NCI-H2029 (cell line): ENCODE results near the gene LNX1.
A peak's percentile ranks its signal among the peaks of the same experiment; 100 is the strongest.

Experiments
- DNase-seq: peaks from one replicate; lab custom pipeline; 2025; lab: John Stamatoyannopoulos, UW

LNX1 gene

DNA sequence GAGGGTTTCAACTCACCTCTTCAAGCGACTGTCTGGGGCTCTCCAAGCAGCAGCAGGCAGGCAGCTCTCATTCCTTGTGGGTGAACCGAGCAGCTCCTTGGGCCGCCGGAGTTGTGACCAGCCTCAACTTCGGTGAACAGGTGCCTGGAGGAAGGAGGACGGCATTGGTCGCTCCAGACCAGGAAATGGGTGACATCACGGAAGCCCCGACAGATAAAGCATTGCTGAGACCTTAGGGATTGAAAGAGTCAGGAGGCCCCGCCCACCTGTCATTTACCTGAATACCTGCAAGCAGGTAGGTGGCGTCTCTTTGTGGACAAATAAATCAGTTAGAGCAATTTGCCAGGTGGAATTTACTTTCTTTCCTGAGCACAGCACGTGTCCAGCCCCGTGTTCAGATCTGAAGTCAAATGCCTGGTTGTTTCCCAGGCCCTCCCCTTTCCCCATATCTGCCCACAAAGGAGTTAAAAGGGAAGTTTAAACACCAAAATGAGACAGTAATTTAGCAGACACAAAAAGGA, at the start of gene LNX1:
Gene LNX1, minus strand, starts transcription at position 115 of the 521 bp plus-strand sequence. CDS start 17,484 bp downstream, outside the sequence.
- peak; percentile 95 for DNase-seq

DNA sequence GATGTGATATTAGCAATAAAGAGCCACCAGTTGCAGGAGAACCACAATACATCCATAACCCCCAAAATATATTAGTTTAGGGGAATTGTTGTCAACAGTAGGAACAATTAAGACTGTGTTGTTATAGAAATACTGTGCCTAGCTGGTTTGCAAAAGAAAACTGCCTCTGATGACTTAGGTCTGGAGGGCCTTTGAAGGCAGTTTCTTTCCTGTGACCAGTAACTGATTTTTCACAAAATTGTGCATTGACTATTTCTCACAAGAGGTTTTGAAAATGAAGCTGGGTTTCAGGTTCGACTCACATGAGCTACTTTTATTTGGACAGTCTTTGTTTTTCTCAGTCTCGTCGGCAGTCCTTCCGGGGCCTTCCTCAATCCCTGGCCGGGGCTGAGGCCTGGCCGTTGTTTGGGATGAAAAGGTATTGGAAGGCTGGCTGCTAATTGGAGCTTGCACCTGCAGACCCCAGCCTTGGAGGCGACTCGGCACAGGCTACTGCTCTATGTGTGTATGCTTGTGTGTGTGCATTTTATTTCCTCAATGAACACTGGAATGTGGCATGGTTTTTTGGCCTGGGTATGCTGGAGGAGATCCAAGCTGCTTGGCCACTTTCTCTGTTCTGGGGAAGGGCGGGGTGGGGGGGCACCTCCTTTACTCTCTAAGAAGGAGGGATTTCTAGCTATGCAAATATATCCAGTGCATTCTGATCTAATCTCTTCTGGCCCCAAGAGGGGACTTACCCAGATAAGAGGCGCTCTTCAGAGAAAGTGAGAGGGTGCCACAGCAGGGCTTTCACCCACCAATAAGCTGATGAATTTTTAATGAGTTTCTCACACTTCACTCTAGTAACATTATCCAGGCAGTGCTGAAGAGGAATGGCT, 49.5 kb upstream of the LNX1 start:
- peak; percentile 76 for DNase-seq

DNA sequence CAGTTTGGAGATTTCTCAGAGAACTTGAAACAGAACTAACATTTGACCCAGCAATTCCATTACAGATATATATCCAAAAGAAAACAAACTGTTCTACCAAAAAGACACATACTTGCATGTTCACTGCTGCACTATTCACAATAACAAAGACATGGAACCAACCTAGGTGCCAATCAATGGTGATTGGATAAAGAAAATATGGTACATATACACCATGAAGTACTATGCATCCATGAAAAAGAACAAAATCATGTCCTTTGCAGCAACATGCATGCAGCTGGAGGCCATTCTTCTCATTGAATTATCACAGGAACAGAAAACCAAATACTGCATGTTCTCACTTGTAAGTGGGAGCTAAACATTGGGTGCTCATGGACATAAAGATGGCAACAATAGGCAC, 47.6 kb upstream of the LNX1 start:
- no peak for DNase-seq

DNA sequence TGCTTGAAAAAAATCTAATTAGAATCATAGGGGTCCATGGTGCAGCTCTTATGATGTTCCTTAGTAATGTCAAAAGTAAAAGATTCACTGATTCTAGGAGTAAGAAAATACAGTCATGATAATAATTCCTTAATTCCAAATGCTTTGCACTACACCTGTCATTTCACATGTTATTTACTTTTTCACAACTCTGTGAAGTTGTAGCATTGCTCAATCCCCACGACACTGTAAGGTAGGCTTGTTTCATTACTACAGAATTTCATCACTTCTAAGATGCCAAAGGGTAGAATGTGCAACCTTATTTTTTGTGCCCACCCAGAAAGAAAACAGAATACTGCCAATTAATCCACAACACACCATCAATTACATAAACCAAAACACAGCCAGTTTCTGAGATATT, 46.1 kb upstream of the LNX1 start:
- no peak for DNase-seq

DNA sequence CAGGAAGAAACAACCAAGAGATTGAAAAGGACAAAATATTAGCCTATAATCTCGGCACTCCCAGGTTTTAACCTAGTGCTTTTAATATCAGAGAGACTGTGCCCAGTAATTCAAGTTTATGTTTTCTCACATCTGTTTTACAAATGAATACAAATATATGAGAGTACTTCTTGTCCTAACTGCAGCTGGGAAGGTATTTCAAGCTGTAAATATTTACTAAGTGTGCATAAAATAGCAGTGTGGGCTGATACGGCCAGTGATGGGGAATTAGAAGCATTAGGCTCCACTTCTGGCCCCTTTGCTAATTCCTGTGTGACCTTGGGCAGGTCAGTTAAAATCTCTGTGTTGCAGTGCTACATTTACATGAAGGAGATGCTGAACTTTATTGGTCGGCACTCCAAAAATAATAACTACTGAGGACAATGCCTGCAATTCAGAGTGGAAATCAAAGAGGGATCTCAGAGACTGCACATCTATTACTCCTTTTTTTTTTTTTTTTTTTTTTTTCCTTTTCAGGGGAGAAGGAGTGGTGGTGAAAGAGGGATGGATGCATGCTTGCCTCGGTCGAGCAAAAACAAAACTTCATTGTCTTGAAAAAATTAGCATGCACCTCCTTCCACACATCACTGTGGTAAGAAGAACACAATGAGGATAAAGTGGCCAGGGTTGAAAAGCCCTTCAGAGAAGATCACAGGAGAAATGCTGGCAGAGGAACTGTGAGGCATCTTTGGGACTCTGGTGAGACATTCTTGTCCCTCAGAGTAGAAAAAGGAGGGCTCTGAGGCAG, 44.6 kb upstream of the LNX1 start:
- no peak for DNase-seq

DNA sequence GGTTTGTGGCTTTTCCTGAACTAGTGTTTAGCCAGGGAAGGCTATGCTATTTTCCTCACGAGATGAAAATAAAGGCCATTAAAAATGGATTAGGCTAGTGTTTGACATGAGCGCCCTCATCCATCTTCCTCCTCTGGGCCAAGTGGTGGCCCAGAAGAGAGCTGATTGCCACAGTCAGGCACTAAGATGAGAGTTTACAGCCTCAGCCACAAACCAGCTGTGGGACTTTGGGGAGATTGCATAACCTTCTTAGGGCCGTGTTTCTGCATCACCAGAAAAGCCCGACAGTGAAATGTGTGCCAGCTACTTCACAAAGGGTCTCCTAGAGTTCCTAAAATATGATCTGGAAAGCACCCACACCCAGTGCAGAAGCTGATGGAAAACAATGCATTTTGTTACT, 42.3 kb upstream of the LNX1 start:
- DNase-seq, result no peak

DNA sequence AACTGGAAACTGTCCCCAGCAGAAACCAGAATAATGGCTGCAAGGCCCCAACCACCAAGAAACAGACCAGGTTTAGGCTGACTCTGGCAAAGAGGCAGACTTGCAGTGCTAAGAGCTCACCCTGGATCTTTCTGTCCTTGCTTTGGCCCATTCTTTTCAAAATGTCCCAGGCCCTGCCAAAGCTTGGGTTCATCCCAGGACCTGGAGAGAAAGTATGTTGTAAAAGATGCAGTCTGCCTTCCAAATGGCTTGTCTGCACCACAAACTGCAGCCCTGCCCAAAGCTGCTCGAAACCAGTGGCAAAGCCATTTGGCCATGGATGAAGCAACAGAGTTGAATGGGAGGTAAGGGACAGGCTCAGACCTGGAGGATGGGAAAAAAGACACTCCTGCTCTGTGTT, 38.0 kb upstream of the LNX1 start:
- no peak for DNase-seq

DNA sequence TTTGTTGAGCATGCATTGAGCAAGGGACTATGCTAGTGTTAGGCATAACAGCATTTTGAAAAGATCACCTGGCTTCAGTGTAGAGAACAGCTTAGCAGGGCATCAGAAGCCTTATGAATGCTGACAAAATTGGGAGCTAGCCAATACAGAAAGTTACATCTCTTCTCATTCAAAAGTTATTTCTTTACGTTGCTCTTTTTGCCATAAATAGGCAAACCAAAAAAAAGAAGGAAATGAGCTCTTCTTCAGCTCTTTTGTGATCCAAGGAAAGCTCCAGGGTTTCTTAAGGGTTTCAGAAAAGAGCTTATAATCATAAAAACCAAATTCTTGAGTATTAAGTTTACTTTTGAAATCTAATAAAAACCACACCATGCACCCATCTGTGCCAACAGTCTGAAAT, 35.2 kb upstream of the LNX1 start:
- no peak for DNase-seq

DNA sequence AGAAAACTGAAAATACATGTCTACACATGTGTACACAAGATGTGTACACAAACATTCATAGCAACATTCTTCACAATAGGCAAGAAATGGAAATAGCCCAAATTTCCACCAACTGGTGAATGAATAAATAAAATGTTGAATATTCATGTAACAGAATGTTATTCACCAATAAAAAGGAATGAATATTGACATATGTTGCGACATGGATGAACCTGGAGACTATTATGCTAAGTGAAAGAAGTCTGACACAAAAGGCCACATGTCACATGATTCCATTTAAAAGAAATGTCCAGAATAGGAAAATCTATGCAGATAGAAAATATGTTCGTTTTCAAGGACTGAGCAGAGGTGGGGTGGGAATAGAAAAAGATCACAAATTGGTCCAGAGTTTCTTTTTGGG, 34.6 kb upstream of the LNX1 start:
- DNase-seq, result no peak

DNA sequence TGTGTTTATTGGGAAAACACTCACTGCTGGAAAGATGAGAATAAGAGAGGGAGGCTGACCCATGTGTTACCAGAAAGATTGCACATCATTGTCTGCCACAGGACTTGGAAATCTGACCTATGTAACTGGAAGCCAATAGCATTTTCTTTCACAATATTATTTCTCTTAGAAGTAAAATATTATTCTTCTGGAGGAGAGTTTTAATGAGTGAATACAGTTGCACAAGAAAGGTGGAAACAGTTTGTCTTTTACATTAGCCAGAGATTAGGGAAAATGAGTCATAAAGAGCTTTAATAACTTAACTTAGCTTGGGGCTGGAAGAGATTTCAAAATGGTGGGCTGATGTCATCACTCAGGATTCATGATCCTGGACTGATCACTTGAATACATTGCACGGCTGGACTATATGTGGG, 31.5 kb upstream of the LNX1 start:
- DNase-seq, result no peak

DNA sequence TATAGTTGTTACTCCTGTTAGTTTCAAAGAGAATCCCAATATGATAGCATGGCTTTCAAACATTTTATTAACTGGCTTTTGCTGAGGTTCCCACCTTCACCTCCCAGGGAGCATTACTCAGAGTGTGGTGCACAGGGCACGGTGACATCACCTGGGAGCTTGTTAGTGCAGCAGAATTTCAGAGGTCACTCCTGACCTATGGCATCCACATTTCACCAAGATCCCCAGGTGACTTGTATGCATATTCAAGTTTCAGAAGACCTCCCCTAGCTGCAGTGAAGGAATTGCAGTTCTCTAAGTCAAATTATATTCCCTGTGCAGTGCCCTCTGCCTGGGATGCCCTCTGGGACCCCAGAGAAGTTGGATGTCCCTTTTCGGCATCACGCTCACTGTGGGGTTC, 29.7 kb upstream of the LNX1 start:
- no peak for DNase-seq

DNA sequence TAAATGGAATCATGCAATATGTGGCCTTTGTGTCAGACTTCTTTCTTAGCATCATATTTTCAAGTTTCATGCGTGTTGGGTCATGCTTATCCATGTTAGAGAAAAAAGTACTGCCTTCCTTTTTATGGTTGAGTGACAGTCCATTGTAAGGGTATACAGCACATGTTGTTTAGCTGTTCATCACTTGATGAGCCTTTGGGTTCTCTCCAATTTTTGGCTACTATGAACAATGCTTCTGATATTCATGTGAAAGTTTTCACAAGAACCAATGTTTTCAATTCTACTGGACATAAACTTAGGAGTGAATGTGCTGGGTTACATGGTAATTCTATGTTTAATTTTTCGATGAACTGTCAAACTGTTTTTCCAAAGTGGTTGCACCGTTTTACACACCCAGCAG, 28.1 kb upstream of the LNX1 start:
- no peak for DNase-seq

DNA sequence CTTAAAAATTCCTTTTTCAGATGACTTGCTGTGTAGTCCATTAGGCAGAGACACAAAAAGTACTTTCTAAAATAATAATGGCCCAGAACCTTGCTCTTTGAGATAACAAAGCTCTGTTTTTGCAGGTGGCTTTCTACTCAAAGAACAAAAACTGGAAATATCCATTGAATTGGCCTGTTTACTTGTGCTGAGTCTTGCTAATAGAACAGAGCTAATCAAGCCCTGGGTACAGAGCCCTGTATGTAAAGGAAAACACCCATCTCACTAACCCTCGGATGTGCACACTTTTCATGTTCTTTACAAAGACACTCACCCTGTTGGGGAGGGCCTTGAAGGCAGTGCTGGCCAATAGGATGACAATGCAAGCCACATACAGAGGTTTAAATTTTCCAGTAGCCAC, 27.0 kb upstream of the LNX1 start:
- no peak for DNase-seq

DNA sequence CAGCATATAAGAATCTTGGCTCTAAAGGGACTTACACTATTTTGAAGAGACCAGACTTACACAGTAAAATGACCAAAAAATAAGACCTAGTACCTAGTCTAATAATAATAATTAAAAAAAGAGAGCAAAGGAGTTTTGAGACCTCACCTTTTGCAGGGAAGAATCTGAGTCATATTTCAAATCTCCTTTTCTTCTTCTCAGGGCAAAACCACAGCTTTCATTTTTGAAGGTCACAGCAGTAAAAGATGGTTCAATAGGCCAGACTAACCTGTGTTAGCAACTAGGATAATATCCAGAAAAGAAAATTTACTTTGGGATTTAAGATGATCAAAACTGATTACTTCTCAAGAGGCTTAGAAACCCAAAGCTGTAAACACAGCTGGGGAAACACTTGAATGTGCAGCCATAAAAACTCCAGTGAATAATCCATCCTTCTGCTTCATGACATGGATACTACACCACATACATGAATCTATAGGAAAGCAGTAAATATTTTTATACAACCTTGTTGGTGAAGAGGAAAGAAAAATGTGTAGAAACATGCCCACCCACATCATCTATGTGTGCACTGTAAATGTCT, 25.9 kb upstream of the LNX1 start:
- DNase-seq, result no peak

DNA sequence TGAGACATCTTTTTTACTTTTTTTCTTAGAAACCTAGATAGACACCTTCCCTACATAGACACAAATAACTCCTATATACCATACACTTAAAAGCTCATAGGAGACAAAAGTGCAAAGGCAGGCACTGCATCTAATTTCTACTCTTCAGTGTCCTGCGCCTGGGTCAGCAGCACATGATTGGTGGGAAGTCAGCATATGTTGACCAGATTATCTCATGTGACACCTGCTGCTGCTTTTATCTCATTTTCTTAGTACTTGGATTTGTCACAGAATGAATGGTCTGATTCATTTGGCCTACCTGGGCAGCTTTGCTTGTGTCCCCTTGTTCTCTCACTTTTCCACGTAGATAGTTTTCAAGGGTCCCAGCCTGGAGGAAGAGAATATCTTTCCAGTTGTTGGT, 24.9 kb upstream of the LNX1 start:
- DNase-seq, result no peak

DNA sequence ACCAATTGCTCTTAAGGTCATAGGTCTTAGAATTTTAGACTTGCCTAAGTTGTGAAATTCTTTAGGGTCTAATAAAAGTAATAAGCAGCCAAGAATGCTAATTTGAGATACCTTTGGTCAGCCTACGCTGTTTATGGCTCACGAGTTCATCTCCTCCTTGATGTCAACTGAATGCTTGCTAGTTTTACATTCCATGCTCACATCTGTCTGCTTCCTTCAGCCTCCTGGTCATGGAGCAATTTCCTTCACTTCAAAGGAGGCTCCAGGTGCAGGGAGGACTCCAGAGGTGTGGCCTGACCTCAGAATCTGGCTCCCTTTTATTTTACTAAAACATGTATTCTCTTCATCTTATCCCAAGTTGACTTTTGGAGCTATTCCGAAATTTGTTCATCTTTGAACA, 23.3 kb upstream of the LNX1 start:
- DNase-seq, result no peak

DNA sequence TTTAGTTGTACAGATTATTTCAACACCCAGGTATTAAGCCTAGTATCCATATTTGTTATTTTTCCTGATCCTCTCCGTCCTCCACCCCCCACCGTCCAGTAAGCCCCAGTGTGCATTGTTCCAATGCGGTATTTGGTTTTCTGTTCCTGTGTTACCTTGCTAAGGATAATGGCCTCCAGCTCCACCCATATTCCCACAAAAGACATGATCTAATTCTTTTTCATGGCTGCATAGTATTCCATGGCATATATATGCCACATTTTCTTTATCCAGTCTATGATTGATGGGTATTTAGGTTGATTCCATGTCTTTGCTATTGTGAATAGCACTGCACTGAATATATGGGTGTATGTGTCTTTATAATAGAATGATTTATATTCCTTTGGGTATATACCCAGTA, 22.1 kb upstream of the LNX1 start:
- no peak for DNase-seq

DNA sequence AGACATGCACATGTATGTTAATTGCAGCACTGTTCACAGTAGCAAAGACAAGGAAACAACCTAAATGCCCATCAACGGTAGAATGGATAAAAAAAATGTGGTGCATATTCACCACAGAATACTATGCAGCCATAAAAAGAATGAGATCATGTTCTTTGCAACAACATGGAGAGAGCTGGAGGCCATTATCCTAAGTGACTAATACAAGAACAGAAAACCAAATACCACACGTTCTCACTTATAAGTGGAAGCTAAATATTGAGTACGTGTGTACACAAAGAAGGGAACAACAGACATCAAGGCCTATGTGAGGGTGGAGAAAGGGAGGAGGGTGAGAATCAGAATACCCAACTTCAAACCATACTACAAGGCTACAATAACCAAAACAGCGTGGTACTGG, 17.4 kb upstream of the LNX1 start:
- DNase-seq, result no peak

DNA sequence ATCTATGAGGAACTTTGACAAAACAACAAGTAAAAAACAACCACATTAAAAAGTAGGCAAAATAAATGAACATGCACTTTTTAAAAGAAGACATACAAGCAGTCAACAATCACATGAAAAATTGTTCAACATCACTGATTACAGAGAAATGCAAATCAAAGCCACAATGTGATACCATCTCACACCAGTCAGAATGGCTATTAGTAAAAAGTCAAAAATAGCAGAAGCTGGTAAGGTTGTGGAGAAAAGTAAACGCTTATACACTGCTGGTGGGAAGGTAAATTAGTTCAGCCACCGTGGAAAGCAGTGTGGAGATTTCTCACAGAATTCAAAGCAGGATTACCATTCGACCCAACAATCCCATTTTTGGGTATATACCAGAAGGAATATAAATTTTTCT, 17.0 kb upstream of the LNX1 start:
- no peak for DNase-seq

DNA sequence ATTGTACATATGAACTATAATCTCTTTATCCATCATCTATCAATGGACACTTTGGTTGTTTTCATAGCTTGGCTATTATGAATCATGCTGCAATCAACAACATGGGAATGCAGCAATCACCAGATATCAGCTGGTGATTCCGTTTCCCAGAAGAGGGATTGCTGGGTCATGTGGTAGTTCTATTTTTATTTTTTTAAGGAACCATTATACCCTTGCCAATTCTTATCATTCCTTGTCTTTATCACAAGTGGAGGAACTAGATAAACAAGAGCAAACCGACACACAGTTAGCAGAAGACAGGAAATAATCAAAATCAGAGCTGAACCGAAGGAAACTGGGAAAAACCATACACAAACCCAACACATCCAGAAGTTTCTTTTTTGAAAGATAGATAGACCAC, 14.5 kb upstream of the LNX1 start:
- no peak for DNase-seq

DNA sequence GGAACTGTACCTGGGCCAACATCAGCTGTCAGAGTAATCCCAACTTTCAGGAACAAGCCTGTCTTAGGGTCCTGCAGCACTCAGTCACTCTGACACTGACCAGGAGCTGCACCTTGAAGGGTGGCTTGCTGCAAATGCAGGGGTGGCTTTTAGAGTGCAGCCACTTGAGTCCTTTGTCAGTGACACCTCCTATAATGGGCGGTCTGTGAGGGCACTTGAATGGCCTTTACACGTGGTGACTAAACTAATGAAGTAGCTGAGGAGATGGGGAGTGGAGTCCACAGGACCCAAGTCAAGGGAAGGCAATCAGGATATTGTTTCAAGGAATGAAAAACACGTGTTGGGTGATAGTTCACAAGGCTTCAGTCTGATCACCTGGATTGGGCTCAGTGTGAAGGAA, 11.1 kb upstream of the LNX1 start:
- DNase-seq, result no peak

DNA sequence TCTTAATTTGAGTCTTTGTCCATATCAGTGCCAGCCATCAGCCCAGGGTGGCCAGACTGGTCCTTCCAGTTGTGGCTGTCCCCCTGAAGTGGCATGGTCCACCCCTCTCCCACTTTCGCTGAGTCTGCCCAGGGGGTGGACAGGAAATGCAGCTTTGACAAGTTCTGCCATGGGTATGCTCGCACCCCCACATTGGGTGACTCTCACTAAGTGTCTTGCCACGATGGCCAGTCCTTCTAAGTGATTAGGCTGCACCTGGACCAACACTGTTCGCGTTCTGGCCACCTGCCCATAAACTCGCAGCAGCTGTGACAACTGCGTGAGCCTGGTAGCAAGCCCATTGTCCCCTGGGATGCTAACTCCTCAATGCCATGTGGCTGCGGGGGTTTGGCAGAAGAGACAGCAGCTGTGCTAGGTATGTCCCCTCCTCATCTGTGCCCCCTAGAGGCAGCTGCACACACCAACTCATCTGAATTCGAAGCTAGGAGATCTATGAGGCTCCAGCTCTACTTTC, 10.0 kb upstream of the LNX1 start:
- peak; percentile 88 for DNase-seq

DNA sequence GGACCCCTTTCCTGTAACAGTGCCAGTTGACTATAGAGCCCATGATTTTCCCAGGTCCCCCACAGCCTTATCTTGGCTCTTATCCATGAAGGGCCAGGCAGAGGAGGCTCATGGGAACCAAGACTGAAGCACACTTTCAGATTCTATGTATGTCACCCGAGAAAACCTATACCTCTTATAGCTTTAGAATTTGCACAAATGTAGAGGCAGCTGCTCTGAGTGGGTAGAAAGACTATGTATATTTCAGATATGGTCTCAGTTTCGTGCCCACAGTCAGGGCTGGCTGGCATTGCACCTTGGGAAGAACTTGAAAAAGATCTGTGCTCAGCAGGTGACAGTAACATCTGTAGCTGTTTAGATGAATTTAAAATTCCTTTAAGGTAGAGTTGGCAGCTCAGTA, 8.3 kb upstream of the LNX1 start:
- no peak for DNase-seq
